OCI-LY7 (cell line): ENCODE results near the gene P2RY14. TPM values are rescaled to one million over a fixed set of nuclear protein-coding genes. Genes with fewer than 3 reads are reported as not detected.

Experiments
- BruUV-seq: library from RNA; stranded (reverse); fragments of 400-500 nt; replicated peaks from 2 replicates; lab custom pipeline; 2021; lab: Mats Ljungman, UMichigan
- CTCF ChIA-PET: fragments of 300-600 bp; sonication (Branson Sonifier 250); formaldehyde crosslinking; loops from one replicate; lab custom pipeline; 2022; ENCODE audit warnings: antibody characterized with exemption; ENCODE audit not compliant: unreplicated experiment; lab: Charles Lee
- POLR2A ChIA-PET: fragments of 300-600 bp; sonication (Branson Sonifier 250); formaldehyde crosslinking; loops from one replicate; lab custom pipeline; 2022; ENCODE audit warnings: antibody characterized with exemption; lab: Charles Lee
- DNase-seq: peaks from one replicate; pipeline ENCODE4 v3.0.0-alpha.2; 2015; ENCODE audit warnings: low spot score
- H2AFZ ChIP-seq: fragments of 200-600 bp; sonication (generic), shearing (Covaris generic); 2 replicates; pipeline ENCODE4 v1.6.1; 2014; ENCODE audit warnings: mild to moderate bottlenecking, antibody characterized with exemption, low read length, moderate library complexity
- H3K27ac ChIP-seq: fragments of 200-600 bp; sonication (generic); 2 replicates; pipeline ENCODE4 v1.5.1; 2014; ENCODE audit warnings: mixed run types, low read depth, mild to moderate bottlenecking, moderate library complexity, low read length, inconsistent platforms; ENCODE audit not compliant: poor library complexity, severe bottlenecking
- H3K36me3 ChIP-seq: fragments of 200-600 bp; sonication (generic); 2 replicates; pipeline ENCODE4 v1.6.1; 2014; ENCODE audit warnings: mild to moderate bottlenecking, antibody characterized with exemption, low read length, moderate library complexity, mixed read lengths; ENCODE audit not compliant: insufficient read depth
- H3K4me1 ChIP-seq: fragments of 200-600 bp; sonication (generic); 2 replicates; pipeline ENCODE4 v1.5.1; 2014; ENCODE audit warnings: mild to moderate bottlenecking, low read length; ENCODE audit not compliant: insufficient read depth, poor library complexity, severe bottlenecking
- H3K4me2 ChIP-seq: fragments of 200-600 bp; sonication (generic); 2 replicates; pipeline ENCODE4 v1.6.1; 2014; ENCODE audit warnings: mild to moderate bottlenecking, low read length
- H3K4me3 ChIP-seq: fragments of 200-600 bp; sonication (generic); 2 replicates; pipeline ENCODE4 v1.5.1; 2014; ENCODE audit warnings: mild to moderate bottlenecking, low read depth, low read length; ENCODE audit not compliant: poor library complexity, severe bottlenecking
- H3K79me2 ChIP-seq: fragments of 200-600 bp; sonication (generic); 2 replicates; pipeline ENCODE4 v1.6.1; 2016; ENCODE audit warnings: low read depth, mild to moderate bottlenecking, low read length, moderate library complexity, mixed read lengths; ENCODE audit not compliant: insufficient read depth
- H3K9me2 ChIP-seq: fragments of 200-600 bp; sonication (generic); 2 replicates; pipeline ENCODE4 v1.6.1; 2016; ENCODE audit warnings: mild to moderate bottlenecking, low read length, mixed read lengths; ENCODE audit not compliant: insufficient read depth
- H3K9me3 ChIP-seq: fragments of 200-600 bp; sonication (generic); 2 replicates; pipeline ENCODE4 v1.6.1; 2014; ENCODE audit warnings: mild to moderate bottlenecking, mixed run types, low read length, mixed read lengths
- H4K20me1 ChIP-seq: fragments of 200-600 bp; sonication (generic); 2 replicates; pipeline ENCODE4 v1.6.1; 2014; ENCODE audit warnings: mild to moderate bottlenecking, antibody characterized with exemption, low read length, moderate library complexity, mixed read lengths; ENCODE audit not compliant: insufficient read depth
- CTCF ChIP-seq: fragments of 200-600 bp; sonication (generic); conservative IDR thresholded peaks from 2 replicates; pipeline ENCODE4 v1.5.1; 2014; ENCODE audit warnings: mild to moderate bottlenecking, antibody characterized with exemption, low read length, moderate library complexity, mixed read lengths
- EZH2phosphoT487 ChIP-seq: fragments of 200-600 bp; sonication (generic); IDR thresholded peaks from 2 replicates; pipeline ENCODE4 v1.6.1; 2018; ENCODE audit warnings: low read depth, borderline replicate concordance, mild to moderate bottlenecking, mixed run types, antibody characterized with exemption, low read length, moderate library complexity, mixed read lengths
- intact Hi-C: fragments of 100-400 bp; cut with micrococcal nuclease; formaldehyde crosslinking; loops from one replicate; pipeline ENCODE4 v1.10.0; 2022; ENCODE audit not compliant: unreplicated experiment
- total RNA-seq, 2 experiments: library from RNA; depleted of rRNA in 1 of 2; stranded (reverse); fragments of >200 nt in 1 of 2; shearing (Covaris generic) in 1 of 2; gene quantifications; 2 replicates each; pipeline ENCODE4 v1.2.3, GENCODE V29; 2014 to 2022

P2RY14 gene
- total RNA-seq, 2 experiments from 2014 or later = not detected

GRCh38 chr3:151268267-151269235 is 9.8 kb downstream of the P2RY14 start:
- no peaks in the 10 kb centered on the region for H3K9me2 ChIP-seq
- no peaks in the 10 kb centered on the region for H3K9me3 ChIP-seq
- no peak for DNase-seq
- no TSS peak for BruUV-seq
- intact Hi-C loops = no loop called here
- POLR2A ChIA-PET = interaction anchor here (0.9 to 3.1 kb wide), 8 partner anchors 7 to 89 kb away, joined by 3 to 10 read pairs (median 8); partner anchors contain the start of gene P2RY14
- peaks cover 5% of the 10 kb centered on the region; the same call in 1 of the 2 replicates for H4K20me1 ChIP-seq
- H3K79me2 ChIP-seq = no peaks in the 10 kb centered on the region
- H3K36me3 ChIP-seq = no peaks in the 10 kb centered on the region
- no peak overlapping the region for H2AFZ ChIP-seq
- CTCF ChIA-PET = no interaction called here
- H3K4me3 ChIP-seq = no peak overlapping the region
- H3K4me2 ChIP-seq = no peak overlapping the region
- TF ChIP-seq CTCF (no peak), EZH2phosphoT487 (no peak)
- H3K4me1 ChIP-seq = peaks cover 20% of the 10 kb centered on the region
- no peak overlapping the region for H3K27ac ChIP-seq

- ChIA-PET CTCF (no interaction called here), POLR2A (interaction anchor here (0.7 to 3.1 kb wide), 9 partner anchors 9 to 132 kb away, joined by 3 to 10 read pairs (median 4); partner anchors contain the start of gene P2RY14)
- Histone ChIP-seq H4K20me1 (peaks cover 5% of the 10 kb centered on the region; the same call in 1 of the 2 replicates), H3K4me3 (no peak overlapping the region), H3K27ac (no peak overlapping the region), H3K9me2 (no peaks in the 10 kb centered on the region), H3K79me2 (no peaks in the 10 kb centered on the region), H2AFZ (no peak overlapping the region), H3K4me2 (no peak overlapping the region), H3K4me1 (peaks cover 20% of the 10 kb centered on the region), H3K9me3 (no peaks in the 10 kb centered on the region), H3K36me3 (no peaks in the 10 kb centered on the region)
- intact Hi-C loops = no loop called here
- no peak for DNase-seq
- TF ChIP-seq CTCF = no peak
- no peak for TF ChIP-seq EZH2phosphoT487
- no TSS peak for BruUV-seq
Observed at GRCh38 chr3:151267066-151267465, 11.3 kb downstream of the P2RY14 start.
